Naive thymus-derived CD4-positive, alpha-beta T cell (primary cell): ENCODE measurements around the gene PRPF6. TPM values are rescaled to one million over a fixed set of nuclear protein-coding genes. Genes with fewer than 3 reads are reported as not detected.

Experiments
- ATAC-seq: fragments of 150-1000 bp; cut with Tn5 transposase; 2 replicates; pipeline ENCODE4 v1.10.0; 2021; ENCODE audit warnings: mild to moderate bottlenecking, moderate library complexity
- CTCF ChIA-PET: fragments of 350-600 bp; sonication (Branson Sonifier 250); formaldehyde crosslinking; loops from one replicate; lab custom pipeline; 2021; ENCODE audit warnings: antibody characterized with exemption; lab: Charles Lee
- POLR2A ChIA-PET: fragments of 350-600 bp; sonication (Branson Sonifier 250); formaldehyde crosslinking; loops from one replicate; lab custom pipeline; 2021; ENCODE audit warnings: antibody characterized with exemption, inconsistent platforms; lab: Charles Lee
- DNase-seq, 9 donors: peaks; one replicate each; pipeline versions ENCODE4 v3.0.0 to v3.0.0-alpha.2; 2020 to 2022; ENCODE audit warnings: mixed read lengths in 1 of 9
- H3K27ac ChIP-seq: one replicate; pipeline ENCODE4 v1.7.0; 2013; ENCODE audit warnings: mild to moderate bottlenecking, low read depth, low read length, moderate library complexity
- H3K27me3 ChIP-seq, 2 donors: one replicate each; pipeline ENCODE4 v1.7.0; 2013; ENCODE audit warnings: low read length in 2 of 2, mild to moderate bottlenecking in 2 of 2, moderate library complexity in 2 of 2; ENCODE audit not compliant: control insufficient read depth in 2 of 2, insufficient read depth in 2 of 2
- H3K36me3 ChIP-seq, 3 experiments: 1 replicate in 2 of 3; 2 replicates in 1 of 3; pipeline ENCODE4 v1.7.0; 2013; ENCODE audit warnings: low read length in 3 of 3, mild to moderate bottlenecking in 3 of 3, moderate library complexity in 1 of 3; ENCODE audit not compliant: insufficient read depth in 3 of 3, control insufficient read depth in 2 of 3
- H3K4me1 ChIP-seq, 2 donors: one replicate each; pipeline ENCODE4 v1.7.0; 2013; ENCODE audit warnings: low read length in 2 of 2, mild to moderate bottlenecking in 2 of 2, moderate library complexity in 1 of 2; ENCODE audit not compliant: control insufficient read depth in 2 of 2, insufficient read depth in 2 of 2
- H3K4me3 ChIP-seq: 2 replicates; pipeline ENCODE4 v1.7.0; 2013; ENCODE audit warnings: mild to moderate bottlenecking, low read length
- H3K9me3 ChIP-seq, 3 experiments: 1 replicate in 2 of 3; 2 replicates in 1 of 3; pipeline ENCODE4 v1.7.0; 2013; ENCODE audit warnings: low read length in 3 of 3; ENCODE audit not compliant: control insufficient read depth in 2 of 3
- H3K27ac Mint-ChIP-seq, 9 donors: one replicate each; pipeline ENCODE4 v1.8.0; 2020 to 2022; ENCODE audit warnings: mixed read lengths in 9 of 9, mild to moderate bottlenecking in 8 of 9, moderate library complexity in 5 of 9, inconsistent platforms in 2 of 9
- H3K27me3 Mint-ChIP-seq, 5 donors: one replicate each; pipeline ENCODE4 v1.8.0; 2021 to 2022; ENCODE audit warnings: mixed read lengths in 5 of 5, mild to moderate bottlenecking in 1 of 5
- H3K36me3 Mint-ChIP-seq, 5 donors: one replicate each; pipeline ENCODE4 v1.8.0; 2020 to 2022; ENCODE audit warnings: mixed read lengths in 5 of 5, mild to moderate bottlenecking in 3 of 5, inconsistent platforms in 1 of 5
- H3K4me1 Mint-ChIP-seq, 7 donors: one replicate each; pipeline ENCODE4 v1.8.0; 2020 to 2022; ENCODE audit warnings: mixed read lengths in 7 of 7, mild to moderate bottlenecking in 3 of 7, inconsistent platforms in 1 of 7
- H3K4me3 Mint-ChIP-seq, 10 donors: one replicate each; pipeline ENCODE4 v1.8.0; 2020 to 2022; ENCODE audit warnings: mild to moderate bottlenecking in 10 of 10, mixed read lengths in 10 of 10, moderate library complexity in 6 of 10, inconsistent platforms in 2 of 10
- H3K9me3 Mint-ChIP-seq, 11 donors: one replicate each; pipeline ENCODE4 v1.8.0; 2020 to 2022; ENCODE audit warnings: mixed read lengths in 11 of 11, mild to moderate bottlenecking in 4 of 11, inconsistent platforms in 1 of 11, moderate library complexity in 1 of 11
- intact Hi-C, 2 donors: fragments of 100-400 bp; cut with micrococcal nuclease; formaldehyde crosslinking; loops; one replicate each; pipeline ENCODE4 v1.15.1; 2023
- polyA plus RNA-seq, 2 donors: library from polyadenylated mRNA; unstranded; fragments of 300-500 nt; fragmentation: Illumina TruSeq; gene quantifications; one replicate each; pipeline ENCODE4 v1.2.3, GENCODE V29; 2021
- total RNA-seq, 6 experiments: library from RNA in 5 of 6; stranded (reverse) in 5 of 6; gene quantifications; 1 replicate in 5 of 6; 2 replicates in 1 of 6; pipeline ENCODE4 v1.2.3 and lab custom pipeline; 2021 to 2026

Gene PRPF6
- total and polyA plus RNA-seq, 7 experiments from 2014 or later, result 71.2 to 127 (median 86.9) TPM

DNA sequence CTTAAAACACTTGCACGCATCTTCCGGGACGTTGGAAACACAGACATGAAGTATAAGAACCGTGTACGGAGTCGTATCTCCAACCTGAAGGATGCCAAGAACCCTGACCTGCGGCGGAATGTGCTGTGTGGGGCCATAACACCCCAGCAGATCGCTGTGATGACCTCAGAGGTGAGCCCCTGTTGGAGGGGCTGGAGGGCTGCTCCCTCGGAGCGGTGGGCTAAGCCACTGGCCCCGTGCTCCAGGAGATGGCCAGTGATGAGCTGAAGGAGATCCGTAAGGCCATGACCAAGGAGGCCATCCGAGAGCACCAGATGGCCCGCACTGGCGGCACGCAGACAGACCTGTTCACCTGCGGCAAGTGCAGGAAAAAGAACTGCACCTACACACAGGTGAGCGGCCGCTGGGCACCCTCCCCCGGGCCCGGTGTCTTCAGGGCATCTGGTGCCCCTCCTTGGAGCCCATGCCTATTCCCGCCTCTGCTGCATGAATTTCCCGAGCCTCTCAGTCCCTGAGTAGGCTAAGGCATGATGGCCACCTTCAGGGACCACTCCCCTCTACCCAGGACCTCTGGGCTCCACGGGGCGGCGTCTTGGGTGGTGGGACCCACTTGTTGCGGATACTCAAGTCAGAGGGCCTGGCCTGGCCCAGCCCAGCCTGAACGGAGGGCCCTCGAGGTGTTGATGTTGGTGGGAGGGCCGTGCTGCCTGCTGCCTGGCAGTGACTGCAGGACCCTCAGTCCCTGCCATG lies 89.5 kb downstream of the PRPF6 start:
- H3K9me3 ChIP-seq, result no peaks in the 10 kb centered on the region
- intact Hi-C loops, result no loop called here
- peak overlapping the region in 2 of 9 donors; percentile 48 to 55 for H3K27ac Mint-ChIP-seq
- H3K36me3 ChIP-seq, result peaks cover 0 to 35% (median 0%) of the 10 kb centered on the region in 3 experiments
- ChIA-PET CTCF (interaction anchor here (1.2 to 1.6 kb wide), 2 partner anchors 13 to 50 kb away, joined by 3 to 5 read pairs; no protein-coding TSS in a partner anchor), POLR2A (no interaction called here)
- H3K27me3 Mint-ChIP-seq, result no peaks in the 10 kb centered on the region
- H3K4me1 Mint-ChIP-seq, result peaks cover 18 to 41% (median 28%) of the 10 kb centered on the region in 7 donors
- no peak for DNase-seq
- peaks cover 18 to 30% of the 10 kb centered on the region in 2 donors for H3K4me1 ChIP-seq
- H3K27me3 ChIP-seq, result no peaks in the 10 kb centered on the region
- ATAC-seq, result no peak
- no peaks in the 10 kb centered on the region for H3K9me3 Mint-ChIP-seq
- H3K4me3 ChIP-seq, result no peak overlapping the region
- H3K4me3 Mint-ChIP-seq, result no peak overlapping the region
- peaks cover 0 to 6% (median 0%) of the 10 kb centered on the region in 5 donors for H3K36me3 Mint-ChIP-seq
- no peak overlapping the region for H3K27ac ChIP-seq

DNA sequence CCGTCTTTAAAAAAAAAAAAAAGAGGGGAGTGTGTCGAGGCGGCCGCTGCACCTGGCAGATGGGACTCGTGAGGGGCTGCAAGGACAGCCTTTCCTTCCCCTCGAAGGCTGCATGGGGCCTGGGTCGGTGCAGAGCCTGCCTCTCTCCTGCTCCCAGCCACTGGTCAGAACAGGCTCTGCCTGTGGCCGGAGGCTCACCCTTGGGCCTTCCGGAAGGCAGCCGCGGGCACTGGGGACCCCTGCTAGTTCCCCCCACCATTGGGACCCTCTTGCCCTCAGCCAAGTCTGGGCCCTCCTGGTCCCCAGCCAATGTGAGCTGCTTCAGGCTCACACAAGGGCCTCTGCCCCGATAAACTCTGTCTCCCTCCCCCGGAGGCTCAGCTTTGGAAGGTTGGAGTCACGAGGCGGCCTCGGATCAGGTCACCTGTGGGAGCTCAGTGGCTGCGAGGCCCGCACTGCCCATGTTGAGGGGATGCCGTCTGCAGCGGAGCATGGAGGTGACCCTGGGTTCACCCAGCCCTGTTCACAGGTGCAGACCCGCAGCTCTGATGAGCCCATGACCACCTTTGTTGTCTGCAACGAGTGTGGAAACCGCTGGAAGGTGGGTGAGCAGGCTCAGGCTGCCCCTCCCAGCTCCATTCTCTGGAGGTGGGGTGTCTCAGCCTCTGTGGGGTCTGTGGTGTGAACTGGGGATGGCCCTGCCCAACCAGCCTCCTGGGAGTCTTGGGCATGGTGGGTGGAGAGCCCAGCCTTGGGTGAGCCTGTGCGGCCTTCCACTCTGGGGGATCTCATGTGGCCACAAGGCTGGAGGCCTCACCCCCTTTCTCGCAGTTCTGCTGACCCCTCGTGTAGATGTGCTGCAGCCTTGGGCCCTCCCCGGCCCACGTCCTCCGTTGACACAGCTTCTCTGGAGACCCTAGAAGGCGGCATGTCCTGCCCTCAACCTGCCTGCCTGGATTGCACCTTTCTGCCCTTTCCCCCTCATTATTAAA lies 90.7 kb downstream of the PRPF6 start:
- H3K9me3 Mint-ChIP-seq, result no peaks in the 10 kb centered on the region
- no peak overlapping the region for H3K27ac ChIP-seq
- no peak overlapping the region for H3K4me3 Mint-ChIP-seq
- no peak overlapping the region for H3K4me3 ChIP-seq
- ChIA-PET POLR2A (interaction anchor here (0.8 to 1.1 kb wide), 3 partner anchors 9 to 20 kb away, joined by 3 to 4 read pairs (median 3); partner anchors contain the start of gene TCEA2), CTCF (interaction anchor here (1.0 kb wide), 1 partner anchor 13 kb away, joined by 5 read pairs; the partner anchor contains the start of gene LKAAEAR1)
- no peaks in the 10 kb centered on the region for H3K9me3 ChIP-seq
- no peaks in the 10 kb centered on the region for H3K27me3 Mint-ChIP-seq
- peaks cover 0 to 8% (median 0%) of the 10 kb centered on the region in 5 donors for H3K36me3 Mint-ChIP-seq
- peaks cover 8 to 38% (median 17%) of the 10 kb centered on the region in 7 donors for H3K4me1 Mint-ChIP-seq
- intact Hi-C loops, result no loop called here
- ATAC-seq (no peak), DNase-seq (no peak)
- H3K36me3 ChIP-seq, result peaks cover 0 to 45% (median 0%) of the 10 kb centered on the region in 3 experiments
- no peaks in the 10 kb centered on the region for H3K27me3 ChIP-seq
- H3K27ac Mint-ChIP-seq, result peak overlapping the region in 2 of 9 donors; percentile 8 to 47
- H3K4me1 ChIP-seq, result peaks cover 10 to 24% of the 10 kb centered on the region in 2 donors

DNA sequence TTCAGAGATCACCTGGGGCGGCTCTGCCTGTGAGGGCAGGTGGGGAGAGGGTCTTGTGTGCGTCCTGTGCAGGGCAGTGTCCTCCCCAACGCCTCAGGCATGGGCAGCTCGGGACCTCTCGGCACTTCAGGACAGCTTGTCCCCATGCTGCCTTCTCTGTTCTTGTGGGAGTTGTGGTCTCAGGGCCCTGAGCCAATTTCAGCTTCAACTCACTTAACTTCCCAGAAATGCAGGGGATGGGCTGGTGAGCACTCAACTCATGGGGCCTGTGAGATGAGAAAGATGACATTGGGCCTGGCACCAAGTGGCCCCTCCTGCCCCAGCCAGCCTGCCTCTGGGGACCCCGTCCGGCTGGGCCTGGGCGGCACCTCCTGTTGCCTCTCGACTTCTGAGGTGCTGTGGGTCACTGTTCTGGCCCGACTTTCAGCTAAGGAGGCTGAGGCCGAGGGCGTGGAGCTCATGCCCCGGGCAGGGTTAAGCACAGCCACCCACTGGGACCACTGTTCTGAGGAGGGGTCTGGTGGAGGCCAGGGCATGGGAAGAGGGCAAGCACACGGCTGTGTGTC lies 91.6 kb downstream of the PRPF6 start:
- H3K4me1 Mint-ChIP-seq, result peaks cover 0 to 35% (median 11%) of the 10 kb centered on the region in 7 donors
- no peak overlapping the region for H3K27ac ChIP-seq
- H3K27me3 ChIP-seq, result no peaks in the 10 kb centered on the region
- H3K4me1 ChIP-seq, result peaks cover 12 to 23% of the 10 kb centered on the region in 2 donors
- peak overlapping the region in 3 of 9 donors; percentile 8 to 47 (median 9) for H3K27ac Mint-ChIP-seq
- no peak overlapping the region for H3K4me3 ChIP-seq
- no peaks in the 10 kb centered on the region for H3K27me3 Mint-ChIP-seq
- no peak overlapping the region for H3K4me3 Mint-ChIP-seq
- no peaks in the 10 kb centered on the region for H3K9me3 Mint-ChIP-seq
- ChIA-PET POLR2A (interaction anchor here (0.6 to 0.7 kb wide), 2 partner anchors 29 to 50 kb away, joined by 3 read pairs; no protein-coding TSS in a partner anchor), CTCF (interaction anchor here (1.0 kb wide), 1 partner anchor 12 kb away, joined by 5 read pairs; the partner anchor contains the start of gene LKAAEAR1)
- H3K36me3 ChIP-seq, result peaks cover 0 to 45% (median 0%) of the 10 kb centered on the region in 3 experiments
- intact Hi-C loops, result no loop called here
- ATAC-seq, result no peak
- H3K9me3 ChIP-seq, result no peaks in the 10 kb centered on the region
- no peak for DNase-seq
- H3K36me3 Mint-ChIP-seq, result peaks cover 0 to 8% (median 0%) of the 10 kb centered on the region in 5 donors

GRCh38 chr20:64073476-64074183 lies 92.7 kb downstream of the PRPF6 start:
- Histone ChIP-seq H3K27ac (no peak overlapping the region), H3K36me3 (peaks cover 0 to 45% (median 0%) of the 10 kb centered on the region in 3 experiments), H3K27me3 (no peaks in the 10 kb centered on the region), H3K4me1 (peaks cover 12 to 23% of the 10 kb centered on the region in 2 donors), H3K4me3 (no peak overlapping the region), H3K9me3 (no peaks in the 10 kb centered on the region)
- Mint-ChIP-seq H3K4me1 (peaks cover 0 to 31% (median 15%) of the 10 kb centered on the region in 7 donors), H3K9me3 (no peaks in the 10 kb centered on the region), H3K27me3 (no peaks in the 10 kb centered on the region), H3K4me3 (no peak overlapping the region), H3K27ac (peak overlapping the region in 3 of 9 donors; percentile 21 to 38 (median 24)), H3K36me3 (peaks cover 0 to 8% (median 0%) of the 10 kb centered on the region in 5 donors)
- ChIA-PET CTCF (interaction anchor here (0.6 kb wide), 1 partner anchor 50 kb away, joined by 5 read pairs; no protein-coding TSS in a partner anchor), POLR2A (interaction anchor here (0.6 to 0.7 kb wide), 2 partner anchors 30 to 49 kb away, joined by 3 read pairs; no protein-coding TSS in a partner anchor)
- intact Hi-C loops, result no loop called here
- DNase-seq (no peak), ATAC-seq (no peak)

DNA sequence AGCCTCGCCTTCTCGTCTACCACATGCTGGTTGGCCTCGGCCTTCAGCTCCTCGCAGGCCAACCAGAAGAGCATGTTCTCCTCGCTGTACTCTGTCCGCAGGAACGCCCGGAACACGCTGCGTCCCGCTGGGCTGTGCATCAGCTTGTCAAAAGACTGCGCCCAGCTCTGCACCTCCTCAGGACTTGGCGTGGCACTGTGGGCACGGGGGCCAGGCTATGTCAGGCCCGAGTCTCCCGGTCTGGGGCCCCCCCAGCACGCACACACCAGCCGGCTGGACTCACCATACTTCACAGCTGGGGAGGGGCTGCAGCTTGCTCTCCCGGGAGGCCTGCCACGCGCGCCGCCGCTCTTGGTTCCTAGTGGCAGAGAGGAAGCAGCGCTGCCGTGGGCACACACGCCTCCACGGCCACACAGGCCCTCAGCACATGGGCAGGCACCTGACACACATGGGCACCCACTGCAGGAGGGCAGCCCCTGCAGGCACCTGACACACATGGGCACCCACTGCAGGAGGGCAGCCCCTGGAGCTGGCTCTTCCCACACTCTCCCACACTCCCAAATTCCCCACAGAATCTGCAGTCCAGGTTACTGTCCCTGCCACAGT lies 93.4 kb downstream of the PRPF6 start:
- Histone ChIP-seq H3K27me3 (no peaks in the 10 kb centered on the region), H3K27ac (no peak overlapping the region), H3K36me3 (peaks cover 0 to 49% (median 0%) of the 10 kb centered on the region in 3 experiments), H3K4me1 (peaks cover 12 to 20% of the 10 kb centered on the region in 2 donors), H3K4me3 (no peak overlapping the region), H3K9me3 (no peaks in the 10 kb centered on the region)
- ChIA-PET POLR2A (interaction anchor here (6.6 kb wide), 1 partner anchor 10 kb away, joined by 83 read pairs; the partner anchor contains the start of gene TCEA2), CTCF (interaction anchor here (0.6 kb wide), 1 partner anchor 49 kb away, joined by 5 read pairs; no protein-coding TSS in a partner anchor)
- H3K4me1 Mint-ChIP-seq, result peaks cover 0 to 27% (median 12%) of the 10 kb centered on the region in 7 donors
- ATAC-seq (no peak), DNase-seq (no peak)
- peak overlapping the region in 1 of 9 donors; percentile 21 for H3K27ac Mint-ChIP-seq
- intact Hi-C loops, result no loop called here
- H3K4me3 Mint-ChIP-seq, result no peak overlapping the region
- H3K27me3 Mint-ChIP-seq, result no peaks in the 10 kb centered on the region
- H3K9me3 Mint-ChIP-seq, result no peaks in the 10 kb centered on the region
- peaks cover 0 to 12% (median 0%) of the 10 kb centered on the region in 5 donors for H3K36me3 Mint-ChIP-seq
